ENCODE data around the gene GARRE1.
"Not testable (repeated sequence)": the region's sequence is repeated elsewhere in the genome, so short reads cannot be mapped to it uniquely, and the experiment has no call there.

GARRE1 gene

GRCh38 chr19:34231439-34231838, 22.9 kb upstream of the GARRE1 start:
- DNase-seq: no peak

GRCh38 chr19:34232566-34233481, 21.5 kb upstream of the GARRE1 start:
- DNase-seq: no peak

GRCh38 chr19:34235425-34235940, 18.9 kb upstream of the GARRE1 start:
- DNase-seq: no peak

- no peak for DNase-seq
Measured at GRCh38 chr19:34236035-34236987, 18.0 kb upstream of the GARRE1 start.

- DNase-seq: no peak
Measured at GRCh38 chr19:34237283-34237682, 17.1 kb upstream of the GARRE1 start.

GRCh38 chr19:34237939-34238338, 16.4 kb upstream of the GARRE1 start:
- no peak for DNase-seq

GRCh38 chr19:34241513-34242337, 12.6 kb upstream of the GARRE1 start:
- peak; percentile 53 for DNase-seq

- DNase-seq: not testable (repeated sequence)
Measured at GRCh38 chr19:34243138-34243875, 11.0 kb upstream of the GARRE1 start.

- DNase-seq: no peak
Measured at GRCh38 chr19:34243876-34244578, 10.3 kb upstream of the GARRE1 start.

GRCh38 chr19:34244611-34245299, 9.6 kb upstream of the GARRE1 start:
- DNase-seq: no peak

- DNase-seq: no peak
Measured at GRCh38 chr19:34246340-34246739, 8.0 kb upstream of the GARRE1 start.

GRCh38 chr19:34248941-34249340, 5.4 kb upstream of the GARRE1 start:
- DNase-seq: no peak

- DNase-seq: not testable (repeated sequence)
Measured at GRCh38 chr19:34253167-34253566, 1.2 kb upstream of the GARRE1 start.

GRCh38 chr19:34253681-34254045, 691 bp upstream of the GARRE1 start:
- not testable (repeated sequence) for DNase-seq

GRCh38 chr19:34254698-34255432, 511 bp downstream of the GARRE1 start:
- no peak for DNase-seq

GRCh38 chr19:34255546-34255945, 1.2 kb downstream of the GARRE1 start:
- DNase-seq: no peak

GRCh38 chr19:34256835-34257558, 2.6 kb downstream of the GARRE1 start:
- DNase-seq: no peak

- no peak for DNase-seq
Measured at GRCh38 chr19:34257559-34257924, 3.2 kb downstream of the GARRE1 start.

Data from NCI-H526 treated with DMSO at 0.1 percent for 48 hours (cell line).